Body of pancreas (tissue), 4 donors: ENCODE results near the gene ZNF365. TPM values are rescaled to one million over a fixed set of nuclear protein-coding genes. Genes with fewer than 3 reads are reported as not detected.
"Not testable (repeated sequence)": the region's sequence is repeated elsewhere in the genome, so short reads cannot be mapped to it uniquely, and the experiment has no call there.

Source experiments
- ATAC-seq: fragments of 150-250 bp; one replicate; pipeline ENCODE4 v1.9.1; 2016
- DNase-seq, 4 donors: peaks; one replicate each; pipeline ENCODE4 v3.0.0-alpha.2; 2019
- H3K27ac ChIP-seq, 4 donors: fragments of 200-600 bp; sonication (generic); 1 replicate in 3 of 4; 2 replicates in 1 of 4; pipeline versions ENCODE4 v1.5.1 to v1.6.1; 2016 to 2019; ENCODE audit warnings: mild to moderate bottlenecking in 1 of 4, mixed read lengths in 1 of 4, moderate library complexity in 1 of 4
- H3K27me3 ChIP-seq, 2 donors: fragments of 200-600 bp; sonication (generic); one replicate each; pipeline ENCODE4 v1.6.0; 2016; ENCODE audit warnings: mild to moderate bottlenecking in 1 of 2
- H3K36me3 ChIP-seq, 2 donors: fragments of 200-600 bp; sonication (generic); replicated peaks in 1 of 2; 2 replicates each; pipeline ENCODE4 v1.5.1; 2016; ENCODE audit warnings: low read depth in 2 of 2; ENCODE audit not compliant: insufficient read depth in 1 of 2
- H3K4me1 ChIP-seq: fragments of 200-600 bp; sonication (generic); one replicate; pipeline ENCODE4 v1.6.0; 2016
- H3K4me3 ChIP-seq, 2 donors: fragments of 200-600 bp; sonication (generic); 1 replicate in 1 of 2; 2 replicates in 1 of 2; pipeline ENCODE4 v1.5.1; 2016 to 2019
- H3K9me3 ChIP-seq, 3 donors: fragments of 200-600 bp; sonication (generic); 1 replicate in 2 of 3; 2 replicates in 1 of 3; pipeline ENCODE4 v1.5.1; 2016
- POLR2A ChIP-seq, 3 donors: fragments of 450-650 bp; IDR thresholded peaks; one replicate each; pipeline ENCODE4 v1.6.1; 2016; ENCODE audit warnings: antibody characterized with exemption in 3 of 3, mild to moderate bottlenecking in 2 of 3
- WGBS, 2 donors: methylation state at CpG; one replicate each; pipeline ENCODE4 v1.1.5; 2017; 5-methylcytosine and 5-hydroxymethylcytosine counted together
- intact Hi-C: fragments of 100-400 bp; cut with DNase I; formaldehyde crosslinking; loops from one replicate; pipeline ENCODE4 v1.15.1; 2023
- total RNA-seq, 2 donors: library from RNA; depleted of rRNA; stranded (reverse); fragments of >200 nt; gene quantifications; one replicate each; pipeline ENCODE4 v1.1.0, GENCODE V29; 2016
- TF ChIP-seq, protein P1 (sequence below), 7 experiments: fragments of 450-650 bp in 4 of 7; fragments of 200-600 bp in 3 of 7; sonication (generic) in 3 of 7; IDR thresholded peaks; one replicate each; pipeline ENCODE4 v1.5.1; 2016 to 2019; ENCODE audit warnings: antibody characterized with exemption in 7 of 7

ZNF365 gene
- total RNA-seq, 2 donors from 2014 or later: 1.0 to 1.6 TPM

DNA sequence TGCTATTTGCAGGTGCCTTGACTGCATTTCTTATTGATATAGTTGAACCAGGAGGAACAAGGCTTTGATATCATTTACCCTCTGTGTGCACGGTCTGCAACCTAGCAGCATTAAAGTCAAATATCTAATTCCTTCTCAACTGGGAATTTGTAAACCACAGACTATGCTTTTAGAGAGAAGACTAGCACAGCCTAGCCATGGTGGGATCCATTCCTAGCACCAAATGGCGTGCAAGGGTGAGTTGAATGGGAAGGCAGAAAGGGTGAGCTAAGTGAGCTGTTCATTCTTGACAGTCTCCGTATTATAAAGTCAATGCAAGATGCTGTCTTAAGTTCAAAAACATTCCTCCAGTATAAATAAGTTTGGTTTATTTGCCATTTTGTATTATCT lies 2.9 kb downstream of the ZNF365 start:
- H3K27ac ChIP-seq: no peak overlapping the region
- peaks cover 12% of the 10 kb centered on the region for H3K4me1 ChIP-seq
- TF ChIP-seq, protein P1, sequence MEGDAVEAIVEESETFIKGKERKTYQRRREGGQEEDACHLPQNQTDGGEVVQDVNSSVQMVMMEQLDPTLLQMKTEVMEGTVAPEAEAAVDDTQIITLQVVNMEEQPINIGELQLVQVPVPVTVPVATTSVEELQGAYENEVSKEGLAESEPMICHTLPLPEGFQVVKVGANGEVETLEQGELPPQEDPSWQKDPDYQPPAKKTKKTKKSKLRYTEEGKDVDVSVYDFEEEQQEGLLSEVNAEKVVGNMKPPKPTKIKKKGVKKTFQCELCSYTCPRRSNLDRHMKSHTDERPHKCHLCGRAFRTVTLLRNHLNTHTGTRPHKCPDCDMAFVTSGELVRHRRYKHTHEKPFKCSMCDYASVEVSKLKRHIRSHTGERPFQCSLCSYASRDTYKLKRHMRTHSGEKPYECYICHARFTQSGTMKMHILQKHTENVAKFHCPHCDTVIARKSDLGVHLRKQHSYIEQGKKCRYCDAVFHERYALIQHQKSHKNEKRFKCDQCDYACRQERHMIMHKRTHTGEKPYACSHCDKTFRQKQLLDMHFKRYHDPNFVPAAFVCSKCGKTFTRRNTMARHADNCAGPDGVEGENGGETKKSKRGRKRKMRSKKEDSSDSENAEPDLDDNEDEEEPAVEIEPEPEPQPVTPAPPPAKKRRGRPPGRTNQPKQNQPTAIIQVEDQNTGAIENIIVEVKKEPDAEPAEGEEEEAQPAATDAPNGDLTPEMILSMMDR (IDR thresholded peaks at IDR 0.05): no peak
- TF ChIP-seq POLR2A (IDR thresholded peaks at IDR 0.05): no peak
- ATAC-seq: no peak
- no peaks in the 10 kb centered on the region for H3K9me3 ChIP-seq
- intact Hi-C loops: no loop called here
- DNase-seq: no peak
- H3K36me3 ChIP-seq: no peaks in the 10 kb centered on the region
- no peaks in the 10 kb centered on the region for H3K27me3 ChIP-seq
- no peak overlapping the region for H3K4me3 ChIP-seq
- 63 to 67% methylated on average over 3 of the region's 3 CpGs for WGBS, 2 donors

DNA sequence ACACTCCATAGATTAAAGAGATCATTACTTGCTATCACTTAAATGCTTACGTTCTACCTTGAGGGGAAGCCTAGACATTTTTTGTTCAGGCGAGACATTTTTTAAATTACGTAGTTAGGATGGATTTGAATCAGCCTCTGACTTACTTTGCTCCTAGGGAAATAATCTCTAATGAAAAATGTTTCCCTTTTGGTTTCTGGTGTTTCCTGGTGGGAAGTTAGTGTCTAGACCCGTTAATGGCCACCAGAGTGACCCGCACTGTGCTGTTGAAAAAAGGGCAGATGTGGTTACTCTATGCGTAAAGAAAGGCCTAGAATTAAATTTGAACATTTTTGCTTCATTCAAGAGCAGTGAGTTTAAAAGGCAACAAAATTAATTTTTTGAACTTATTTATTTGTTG lies 3.8 kb downstream of the ZNF365 start:
- Histone ChIP-seq H3K4me1 (peaks cover 12% of the 10 kb centered on the region), H3K27ac (no peak overlapping the region), H3K9me3 (no peaks in the 10 kb centered on the region), H3K27me3 (no peaks in the 10 kb centered on the region), H3K4me3 (no peak overlapping the region), H3K36me3 (no peaks in the 10 kb centered on the region)
- TF ChIP-seq, protein P1 (IDR thresholded peaks at IDR 0.05): no peak
- no peak for TF ChIP-seq POLR2A (IDR thresholded peaks at IDR 0.05)
- intact Hi-C loops: no loop called here
- no peak for DNase-seq
- no peak for ATAC-seq
- WGBS, 2 donors: 72 to 77% methylated on average over 6 of the region's 6 CpGs

DNA sequence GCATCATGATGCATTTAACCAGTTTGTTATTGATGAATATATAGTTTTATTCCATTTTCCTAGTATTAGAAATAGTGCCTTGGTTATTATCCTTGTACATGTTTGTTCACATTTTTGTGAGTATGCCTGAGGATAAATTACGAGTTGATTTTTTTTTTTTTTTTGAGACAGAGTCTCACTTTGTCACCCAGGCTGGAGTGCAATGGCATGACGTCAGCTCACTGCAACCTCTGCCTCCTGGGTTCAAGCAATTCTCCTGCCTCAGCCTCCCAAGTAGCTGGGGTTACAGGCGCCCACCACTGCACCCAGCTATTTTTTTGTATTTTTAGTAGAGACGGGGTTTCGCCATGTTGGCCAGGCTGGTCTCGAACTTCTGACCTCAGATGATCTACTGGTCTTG lies 4.7 kb downstream of the ZNF365 start:
- H3K27ac ChIP-seq, H3K36me3 ChIP-seq, DNase-seq, H3K4me1 ChIP-seq, H3K27me3 ChIP-seq, ATAC-seq, H3K4me3 ChIP-seq, intact Hi-C loops, H3K9me3 ChIP-seq: not testable (repeated sequence)
- WGBS, 2 donors: 81 to 84% methylated on average over 6 of the region's 6 CpGs

- peaks cover 5% of the 10 kb centered on the region for H3K4me1 ChIP-seq
- no peak overlapping the region for H3K4me3 ChIP-seq
- no peaks in the 10 kb centered on the region for H3K27me3 ChIP-seq
- no peaks in the 10 kb centered on the region for H3K36me3 ChIP-seq
- H3K9me3 ChIP-seq: no peaks in the 10 kb centered on the region
- ATAC-seq (no peak), DNase-seq (no peak)
- intact Hi-C loops: no loop called here
- H3K27ac ChIP-seq: no peak overlapping the region
- TF ChIP-seq POLR2A (IDR thresholded peaks at IDR 0.05): no peak
- TF ChIP-seq, protein P1 (IDR thresholded peaks at IDR 0.05): no peak
- 59 to 74% methylated on average over 4 of the region's 4 CpGs for WGBS, 2 donors
These were observed 5.2 kb downstream of the ZNF365 start for GRCh38 chr10:62379394-62379793.

- DNase-seq (no peak), ATAC-seq (no peak)
- Histone ChIP-seq H3K27ac (no peak overlapping the region), H3K36me3 (no peaks in the 10 kb centered on the region), H3K4me3 (no peak overlapping the region), H3K9me3 (no peaks in the 10 kb centered on the region), H3K4me1 (no peaks in the 10 kb centered on the region), H3K27me3 (no peaks in the 10 kb centered on the region)
- no peak for TF ChIP-seq POLR2A (IDR thresholded peaks at IDR 0.05)
- TF ChIP-seq, protein P1 (IDR thresholded peaks at IDR 0.05): no peak
- intact Hi-C loops: no loop called here
- WGBS, 2 donors: 32 to 38% methylated on average over 1 of the region's 1 CpG
These were observed 5.8 kb downstream of the ZNF365 start for GRCh38 chr10:62380016-62380415.
